Measurements from ENCODE around the gene C7orf33. TPM values are rescaled to one million over a fixed set of nuclear protein-coding genes. Genes with fewer than 3 reads are reported as not detected.

C7orf33 gene
- total and polyA plus RNA-seq, 2 experiments from 2014 or later: not detected

DNA sequence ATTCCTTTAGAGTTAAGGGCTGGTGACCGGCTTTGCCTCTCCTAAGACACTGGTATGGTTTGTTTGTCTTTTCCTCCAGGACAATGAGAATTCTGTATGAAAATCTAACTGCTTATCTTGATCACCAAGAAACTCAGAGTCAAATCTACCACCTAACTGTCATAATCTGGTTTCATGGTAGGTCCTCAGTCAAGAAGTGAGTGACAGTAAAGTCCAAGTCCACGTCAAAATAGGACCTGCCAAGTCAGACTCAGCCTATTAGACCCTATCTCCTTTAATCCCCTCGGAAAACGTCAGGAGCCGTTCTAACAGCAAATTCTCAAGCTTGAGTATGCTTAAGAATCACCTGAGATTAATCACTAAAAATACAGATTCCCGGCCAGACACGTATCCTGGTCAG is 37.4 kb downstream of the C7orf33 start:
- Histone ChIP-seq H3K36me3 (ENCODE audit: low read depth) (no peaks in the 10 kb centered on the region), H4K20me1 (ENCODE audit: insufficient read depth) (no peaks in the 10 kb centered on the region), H3K27me3 (replicated peaks; ENCODE audit: insufficient read depth) (peaks cover 21% of the 10 kb centered on the region), H3K9me2 (ENCODE audit: insufficient read depth) (no peaks in the 10 kb centered on the region), H3K79me2 (ENCODE audit: insufficient read depth) (no peaks in the 10 kb centered on the region), H3K9me3 (ENCODE audit: low read depth) (no peaks in the 10 kb centered on the region), H3K4me2 (ENCODE audit: unreplicated experiment) (no peak overlapping the region), H2AFZ (no peak overlapping the region), H3K27ac (no peak overlapping the region), H3K4me1 (ENCODE audit: insufficient read depth) (no peaks in the 10 kb centered on the region), H3K9ac (no peak overlapping the region), H3F3A (ENCODE audit: insufficient read depth) (no peaks in the 10 kb centered on the region), H3K4me3 (no peak overlapping the region)
- WGBS, 2 experiments (ENCODE audit: low coverage in 1 of 2, low lambda C conversion rate in 2 of 2, missing lambda C conversion rate in 2 of 2): 66 to 68% methylated on average over 7 of the region's 7 CpGs
- DNase-seq: no peak
- in situ Hi-C loops (cut with MboI): no loop called here
- no peak for TF ChIP-seq EZH2phosphoT487 (IDR thresholded peaks at IDR 0.05; ENCODE audit: insufficient read depth, low read depth)
- TF ChIP-seq EZH2 (IDR thresholded peaks at IDR 0.05; ENCODE audit: insufficient read depth, poor library complexity, severe bottlenecking): no peak

DNA sequence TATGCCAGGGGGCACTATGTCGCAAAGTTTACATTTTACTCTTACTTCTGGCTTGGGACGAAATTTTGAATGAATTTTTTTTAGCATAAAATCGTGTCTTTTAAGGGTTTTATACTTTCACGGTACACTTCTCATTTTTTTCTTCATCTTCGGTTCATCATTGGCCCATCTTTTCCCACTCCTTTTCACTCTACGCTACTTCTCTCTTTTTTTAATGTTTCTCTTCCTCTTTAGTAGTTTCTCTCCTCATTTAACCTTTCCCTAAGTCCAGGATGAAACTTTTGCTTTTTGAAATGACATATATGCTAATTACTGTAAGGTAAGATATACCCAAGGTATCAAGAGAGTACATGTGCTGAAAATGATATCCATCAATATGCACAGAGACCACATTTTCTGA is 39.5 kb downstream of the C7orf33 start:
- DNase-seq: no peak
- H3K4me3 ChIP-seq: no peak overlapping the region
- no peaks in the 10 kb centered on the region for H3K36me3 ChIP-seq (ENCODE audit: low read depth)
- no peaks in the 10 kb centered on the region for H4K20me1 ChIP-seq (ENCODE audit: insufficient read depth)
- in situ Hi-C loops (cut with MboI): no loop called here
- no peaks in the 10 kb centered on the region for H3K79me2 ChIP-seq (ENCODE audit: insufficient read depth)
- TF ChIP-seq EZH2phosphoT487 (IDR thresholded peaks at IDR 0.05; ENCODE audit: insufficient read depth, low read depth) (no peak), EZH2 (IDR thresholded peaks at IDR 0.05; ENCODE audit: insufficient read depth, poor library complexity, severe bottlenecking) (no peak)
- H3K4me1 ChIP-seq (ENCODE audit: insufficient read depth): no peaks in the 10 kb centered on the region
- H2AFZ ChIP-seq: no peak overlapping the region
- H3K27ac ChIP-seq: no peak overlapping the region
- no peaks in the 10 kb centered on the region for H3K9me3 ChIP-seq (ENCODE audit: low read depth)
- H3F3A ChIP-seq (ENCODE audit: insufficient read depth): no peaks in the 10 kb centered on the region
- H3K9me2 ChIP-seq (ENCODE audit: insufficient read depth): no peaks in the 10 kb centered on the region
- 50 to 64% methylated on average over 6 of the region's 6 CpGs for WGBS, 2 experiments (ENCODE audit: low coverage in 1 of 2, low lambda C conversion rate in 2 of 2, missing lambda C conversion rate in 2 of 2)
- no peak overlapping the region for H3K9ac ChIP-seq
- H3K4me2 ChIP-seq (ENCODE audit: unreplicated experiment): no peak overlapping the region
- H3K27me3 ChIP-seq (replicated peaks; ENCODE audit: insufficient read depth): peaks cover 17% of the 10 kb centered on the region

DNA sequence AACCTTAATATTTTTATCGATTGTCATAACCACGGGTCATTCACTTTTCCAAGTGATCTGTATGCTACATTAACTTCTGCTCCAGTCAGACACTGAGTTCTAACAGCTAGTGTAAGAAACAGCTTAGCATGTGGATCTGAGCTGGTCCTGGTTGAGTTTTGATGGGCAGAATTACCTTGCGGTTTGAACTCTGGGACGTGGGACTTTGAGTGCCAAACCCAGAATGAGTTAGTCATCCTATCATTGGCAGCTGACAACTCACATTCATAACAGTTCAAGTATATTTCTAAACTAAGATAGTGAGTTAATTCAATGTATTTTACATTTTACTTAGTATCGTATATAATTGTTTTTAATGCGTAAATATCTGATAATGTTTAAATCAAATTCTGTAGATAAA is 43.2 kb downstream of the C7orf33 start:
- WGBS, 2 experiments (ENCODE audit: low coverage in 1 of 2, low lambda C conversion rate in 2 of 2, missing lambda C conversion rate in 2 of 2): 65 to 67% methylated on average over 6 of the region's 6 CpGs
- in situ Hi-C loops (cut with MboI): no loop called here
- H3K4me1 ChIP-seq (ENCODE audit: insufficient read depth): no peaks in the 10 kb centered on the region
- TF ChIP-seq EZH2 (IDR thresholded peaks at IDR 0.05; ENCODE audit: insufficient read depth, poor library complexity, severe bottlenecking): no peak
- TF ChIP-seq EZH2phosphoT487 (IDR thresholded peaks at IDR 0.05; ENCODE audit: insufficient read depth, low read depth): no peak
- H4K20me1 ChIP-seq (ENCODE audit: insufficient read depth): no peaks in the 10 kb centered on the region
- no peaks in the 10 kb centered on the region for H3K9me2 ChIP-seq (ENCODE audit: insufficient read depth)
- H3K9me3 ChIP-seq (ENCODE audit: low read depth): no peaks in the 10 kb centered on the region
- H3K27ac ChIP-seq: no peak overlapping the region
- H3K36me3 ChIP-seq (ENCODE audit: low read depth): no peaks in the 10 kb centered on the region
- no peak overlapping the region for H3K4me2 ChIP-seq (ENCODE audit: unreplicated experiment)
- no peak for DNase-seq
- peaks cover 9% of the 10 kb centered on the region for H3K27me3 ChIP-seq (replicated peaks; ENCODE audit: insufficient read depth)
- no peak overlapping the region for H3K4me3 ChIP-seq
- no peak overlapping the region for H3K9ac ChIP-seq
- H2AFZ ChIP-seq: no peak overlapping the region
- no peaks in the 10 kb centered on the region for H3F3A ChIP-seq (ENCODE audit: insufficient read depth)
- H3K79me2 ChIP-seq (ENCODE audit: insufficient read depth): no peaks in the 10 kb centered on the region

DNA sequence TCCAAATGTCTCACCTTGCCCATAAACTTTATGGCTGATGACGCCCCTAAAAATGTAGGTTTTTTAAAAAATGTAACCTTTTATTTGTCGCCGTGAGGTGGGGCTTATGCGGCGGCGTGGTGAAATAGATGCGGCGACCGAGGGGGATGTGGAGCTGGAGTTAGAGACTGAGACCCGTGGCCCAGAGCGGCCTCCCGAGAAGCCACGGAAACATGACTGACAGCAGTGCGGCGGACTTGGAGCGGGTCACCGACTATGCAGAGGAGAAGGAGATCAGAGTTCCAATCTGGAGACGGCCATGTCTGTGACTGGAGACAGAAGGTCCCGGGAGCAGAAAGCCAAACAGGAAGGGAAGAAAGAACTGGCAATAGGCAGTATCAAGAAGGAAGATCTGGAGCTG is 46.5 kb downstream of the C7orf33 start:
- in situ Hi-C loops (cut with MboI): no loop called here
- Histone ChIP-seq H3K4me3 (no peak overlapping the region), H2AFZ (no peak overlapping the region), H3K9me3 (ENCODE audit: low read depth) (no peaks in the 10 kb centered on the region), H3K36me3 (ENCODE audit: low read depth) (no peaks in the 10 kb centered on the region), H4K20me1 (ENCODE audit: insufficient read depth) (no peaks in the 10 kb centered on the region), H3K27ac (no peak overlapping the region), H3K4me1 (ENCODE audit: insufficient read depth) (no peaks in the 10 kb centered on the region), H3K9me2 (ENCODE audit: insufficient read depth) (no peaks in the 10 kb centered on the region), H3F3A (ENCODE audit: insufficient read depth) (no peaks in the 10 kb centered on the region), H3K4me2 (ENCODE audit: unreplicated experiment) (no peak overlapping the region), H3K79me2 (ENCODE audit: insufficient read depth) (no peaks in the 10 kb centered on the region), H3K9ac (no peak overlapping the region), H3K27me3 (replicated peaks; ENCODE audit: insufficient read depth) (peaks cover 8% of the 10 kb centered on the region)
- DNase-seq: no peak
- 84 to 85% methylated on average over 19 of the region's 19 CpGs for WGBS, 2 experiments (ENCODE audit: low coverage in 1 of 2, low lambda C conversion rate in 2 of 2, missing lambda C conversion rate in 2 of 2)
- TF ChIP-seq EZH2phosphoT487 (IDR thresholded peaks at IDR 0.05; ENCODE audit: insufficient read depth, low read depth): no peak
- TF ChIP-seq EZH2 (IDR thresholded peaks at IDR 0.05; ENCODE audit: insufficient read depth, poor library complexity, severe bottlenecking): no peak

DNA sequence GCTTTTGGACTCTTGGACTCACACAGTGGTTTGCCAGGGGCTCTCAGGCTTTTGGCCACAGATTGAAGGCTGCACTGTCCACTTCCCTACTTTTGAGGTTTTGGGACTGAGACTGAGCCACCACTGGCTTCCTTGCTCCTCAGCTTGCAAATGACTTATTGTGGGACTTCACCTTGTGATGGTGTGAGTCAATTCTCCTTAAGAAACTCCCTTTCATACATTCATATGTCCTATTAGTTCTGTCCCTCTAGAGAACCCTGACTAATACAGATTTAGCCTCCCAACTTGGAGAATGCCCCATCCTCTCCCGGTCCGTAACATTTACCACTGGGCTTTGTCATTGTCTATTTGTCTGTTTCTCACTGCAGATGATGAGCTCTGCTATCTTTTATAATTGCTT is 55.3 kb downstream of the C7orf33 start:
- 88 to 90% methylated on average over 2 of the region's 2 CpGs for WGBS, 2 experiments (ENCODE audit: low coverage in 1 of 2, low lambda C conversion rate in 2 of 2, missing lambda C conversion rate in 2 of 2)
- in situ Hi-C loops (cut with MboI): no loop called here
- no peaks in the 10 kb centered on the region for H3K9me3 ChIP-seq (ENCODE audit: low read depth)
- H4K20me1 ChIP-seq (ENCODE audit: insufficient read depth): no peaks in the 10 kb centered on the region
- no peak overlapping the region for H3K9ac ChIP-seq
- peaks cover 30% of the 10 kb centered on the region for H3K27me3 ChIP-seq (replicated peaks; ENCODE audit: insufficient read depth)
- H2AFZ ChIP-seq: no peak overlapping the region
- H3K4me1 ChIP-seq (ENCODE audit: insufficient read depth): peaks cover 10% of the 10 kb centered on the region
- DNase-seq: no peak
- no peak overlapping the region for H3K4me2 ChIP-seq (ENCODE audit: unreplicated experiment)
- no peak overlapping the region for H3K4me3 ChIP-seq
- no peak for TF ChIP-seq EZH2phosphoT487 (IDR thresholded peaks at IDR 0.05; ENCODE audit: insufficient read depth, low read depth)
- no peak for TF ChIP-seq EZH2 (IDR thresholded peaks at IDR 0.05; ENCODE audit: insufficient read depth, poor library complexity, severe bottlenecking)
- no peaks in the 10 kb centered on the region for H3K36me3 ChIP-seq (ENCODE audit: low read depth)
- peaks cover 7% of the 10 kb centered on the region for H3F3A ChIP-seq (ENCODE audit: insufficient read depth)
- H3K79me2 ChIP-seq (ENCODE audit: insufficient read depth): no peaks in the 10 kb centered on the region
- no peaks in the 10 kb centered on the region for H3K9me2 ChIP-seq (ENCODE audit: insufficient read depth)
- H3K27ac ChIP-seq: no peak overlapping the region

Data from GM23248 (cell line).